KOPT-K1 (cell line): ENCODE results near the gene CBLN2.

ENCODE experiments used
- H3K27ac ChIP-seq: fragments of 200-600 bp; sonication (generic); 2 replicates; pipeline ENCODE4 v1.5.1; 2016; ENCODE audit warnings: antibody characterized with exemption, mild to moderate bottlenecking, low read depth, low read length; ENCODE audit not compliant: poor library complexity, severe bottlenecking
- H3K36me3 ChIP-seq: fragments of 200-600 bp; sonication (generic); 2 replicates; pipeline ENCODE4 v1.5.1; 2017; ENCODE audit warnings: antibody characterized with exemption, mild to moderate bottlenecking, low read length, moderate library complexity; ENCODE audit not compliant: insufficient read depth
- H3K9me3 ChIP-seq: fragments of 200-600 bp; sonication (generic); 2 replicates; pipeline ENCODE4 v1.5.1; 2017; ENCODE audit warnings: antibody characterized with exemption, low read length, mild to moderate bottlenecking; ENCODE audit not compliant: insufficient read depth, poor library complexity, severe bottlenecking

Gene CBLN2

DNA sequence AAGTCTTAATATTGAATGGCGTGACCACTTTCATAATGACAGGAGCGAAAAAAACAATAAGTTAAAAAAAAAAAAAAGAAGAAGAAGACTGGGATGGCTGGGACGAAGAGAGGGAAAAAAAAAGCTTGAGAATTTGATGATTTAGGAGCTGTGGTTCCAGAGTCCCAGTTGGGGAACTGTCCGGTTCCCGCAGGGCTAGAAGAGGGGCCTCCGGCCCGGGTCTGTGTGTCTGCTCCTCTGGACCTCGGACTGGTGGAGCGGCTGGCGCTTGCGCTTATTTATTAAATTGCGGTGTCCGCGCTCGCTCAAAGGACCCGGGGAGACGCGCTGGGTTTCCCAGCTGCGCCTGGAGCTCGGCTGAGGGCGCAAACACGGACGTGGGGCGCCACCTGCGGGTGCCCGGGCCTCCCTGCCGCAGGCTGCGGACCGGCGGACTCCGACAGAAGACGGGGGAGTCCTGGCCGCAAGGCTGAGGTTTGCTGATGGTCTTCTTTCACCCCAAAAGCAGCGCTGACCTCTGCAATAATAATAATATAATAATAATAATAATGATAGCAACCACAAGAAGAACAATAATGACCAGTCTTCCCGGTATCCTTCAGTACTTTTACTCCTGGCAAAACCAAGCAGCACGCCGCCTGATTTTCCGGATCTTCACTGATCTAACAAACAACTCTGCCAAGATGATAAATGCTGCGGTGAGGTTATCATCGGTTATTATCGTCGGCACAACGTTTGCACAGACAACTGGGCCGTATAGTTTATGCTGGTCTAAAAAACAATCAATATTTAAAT is at the start of gene CBLN2:
Gene CBLN2, minus strand, starts transcription at position 251 of the 795 bp plus-strand sequence. CDS start 2,182 bp downstream, outside the sequence.
- Histone ChIP-seq H3K9me3 (no peaks in the 10 kb centered on the region), H3K36me3 (no peaks in the 10 kb centered on the region), H3K27ac (no peak within 1 kb of the TSS)

DNA sequence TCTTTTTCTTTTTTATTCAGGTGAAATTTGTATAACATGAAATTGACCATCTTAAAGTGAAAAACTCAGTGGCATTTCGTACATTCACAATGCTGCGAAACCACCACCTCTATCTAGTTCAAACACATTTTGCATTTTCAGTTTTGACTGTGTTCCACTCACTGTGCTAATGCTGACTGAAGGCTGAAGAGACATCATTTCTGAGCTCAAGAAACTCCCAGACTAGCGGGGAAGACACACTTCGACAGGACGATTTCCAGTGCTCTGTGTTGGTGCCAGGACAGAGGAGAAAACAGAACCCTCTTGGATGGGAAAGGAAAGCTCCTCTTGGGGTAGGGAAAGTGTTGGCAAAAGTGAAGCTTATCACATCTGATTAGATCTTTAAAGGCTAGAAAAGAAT is 44.2 kb upstream of the CBLN2 start:
- Histone ChIP-seq H3K27ac (no peak overlapping the region), H3K36me3 (no peaks in the 10 kb centered on the region), H3K9me3 (peaks cover 6% of the 10 kb centered on the region)

DNA sequence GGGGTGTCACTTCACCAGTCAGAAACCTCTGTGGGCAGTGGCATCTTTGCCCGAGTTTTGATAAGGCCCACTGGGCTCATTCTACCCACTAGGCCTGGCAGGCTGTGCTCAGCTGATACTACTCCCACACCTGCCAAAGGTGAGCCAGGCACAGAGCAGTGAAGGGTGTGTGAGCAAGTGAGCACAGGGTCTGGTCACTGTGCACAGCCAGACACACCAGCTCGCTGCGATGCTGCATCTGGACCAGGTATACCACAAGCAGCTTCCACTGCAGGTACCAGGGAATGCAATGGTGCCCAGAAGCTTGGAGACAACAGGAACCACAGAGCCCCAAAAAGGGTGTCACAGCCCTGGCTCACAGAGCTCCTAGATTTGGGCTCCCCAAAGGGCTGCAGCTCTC is 40.6 kb upstream of the CBLN2 start:
- Histone ChIP-seq H3K9me3 (peaks cover 6% of the 10 kb centered on the region), H3K27ac (no peak overlapping the region), H3K36me3 (no peaks in the 10 kb centered on the region)

DNA sequence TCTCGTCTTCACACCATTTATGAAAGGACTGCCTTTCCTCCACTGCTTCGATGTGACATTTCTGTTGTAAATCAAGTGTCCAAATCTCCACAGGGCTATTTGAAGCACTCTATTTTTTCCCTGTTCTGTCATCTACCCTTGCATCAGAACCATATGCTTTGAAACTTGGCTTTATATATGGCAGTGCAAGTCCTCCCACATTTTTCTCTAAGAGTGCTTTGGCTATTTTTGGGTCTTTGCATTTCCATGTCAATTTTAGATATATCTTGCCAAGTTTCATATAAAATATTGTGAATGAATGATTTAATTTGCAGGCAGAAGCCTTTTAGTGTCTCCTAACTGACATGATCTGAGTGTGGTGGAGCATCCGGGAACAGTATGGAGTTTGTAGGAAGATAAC is 37.8 kb upstream of the CBLN2 start:
- H3K9me3 ChIP-seq: peaks cover 6% of the 10 kb centered on the region
- H3K27ac ChIP-seq: no peak overlapping the region
- H3K36me3 ChIP-seq: no peaks in the 10 kb centered on the region

GRCh38 chr18:72572896-72573295 is 28.8 kb upstream of the CBLN2 start:
- Histone ChIP-seq H3K9me3 (no peaks in the 10 kb centered on the region), H3K27ac (no peak overlapping the region), H3K36me3 (no peaks in the 10 kb centered on the region)

DNA sequence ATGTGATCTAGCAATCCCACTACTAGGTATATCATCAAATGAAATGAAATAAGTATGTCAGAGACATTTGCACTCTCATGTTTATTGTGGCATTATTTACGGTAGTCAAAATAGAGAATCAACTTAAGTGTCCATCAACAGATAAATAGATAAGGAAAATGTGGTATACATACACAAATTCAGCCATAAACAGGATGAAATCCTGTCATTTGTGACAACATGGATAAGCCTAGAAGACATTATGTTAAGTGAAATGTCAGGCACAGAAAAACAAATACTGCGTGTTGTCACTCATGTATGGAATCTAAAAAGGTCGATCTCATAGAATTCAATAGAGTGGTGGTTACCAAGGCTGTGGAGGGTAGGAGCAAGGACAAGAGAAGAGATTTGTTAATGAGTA is 22.1 kb upstream of the CBLN2 start:
- Histone ChIP-seq H3K36me3 (no peaks in the 10 kb centered on the region), H3K9me3 (no peaks in the 10 kb centered on the region), H3K27ac (no peak overlapping the region)

- no peaks in the 10 kb centered on the region for H3K36me3 ChIP-seq
Observed at GRCh38 chr18:72555968-72556367, 11.8 kb upstream of the CBLN2 start.

GRCh38 chr18:72555101-72555500 is 11.0 kb upstream of the CBLN2 start:
- Histone ChIP-seq H3K36me3 (no peaks in the 10 kb centered on the region), H3K27ac (no peak overlapping the region), H3K9me3 (no peaks in the 10 kb centered on the region)

More at GRCh38 chr18:72555968-72556367, 11.8 kb upstream of the CBLN2 start:
- Histone ChIP-seq H3K9me3 (no peaks in the 10 kb centered on the region), H3K27ac (no peak overlapping the region)

- Histone ChIP-seq H3K36me3 (no peaks in the 10 kb centered on the region), H3K9me3 (no peaks in the 10 kb centered on the region), H3K27ac (no peak overlapping the region)
Observed at GRCh38 chr18:72543357-72544055, 636 bp downstream of the CBLN2 start.

GRCh38 chr18:72542984-72543356 is 1.2 kb downstream of the CBLN2 start:
- Histone ChIP-seq H3K36me3 (no peaks in the 10 kb centered on the region), H3K9me3 (no peaks in the 10 kb centered on the region), H3K27ac (no peak overlapping the region)

DNA sequence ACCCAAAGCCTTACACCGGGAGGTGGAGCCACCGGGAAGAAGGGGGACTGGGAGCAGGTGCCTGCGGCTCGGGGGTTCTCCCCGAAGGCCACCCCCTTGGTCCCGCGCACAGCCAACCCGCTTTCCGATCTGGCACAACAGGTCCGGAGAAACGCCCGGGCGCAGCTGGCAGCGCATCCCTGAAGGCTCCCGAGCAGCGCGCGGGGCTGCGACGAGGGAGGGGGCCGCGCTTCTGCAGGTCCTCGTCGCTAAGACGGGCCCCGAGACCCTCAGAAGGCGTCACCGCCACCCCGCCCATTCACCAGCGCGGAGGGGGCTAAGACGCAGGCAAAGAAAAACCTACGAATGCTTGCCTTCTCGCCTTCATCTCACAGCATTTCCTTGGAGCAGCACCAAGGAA is 1.8 kb downstream of the CBLN2 start:
- Histone ChIP-seq H3K36me3 (no peaks in the 10 kb centered on the region), H3K9me3 (no peaks in the 10 kb centered on the region), H3K27ac (no peak overlapping the region)

GRCh38 chr18:72541871-72542332 is 2.2 kb downstream of the CBLN2 start:
- no peak overlapping the region for H3K27ac ChIP-seq
- no peaks in the 10 kb centered on the region for H3K36me3 ChIP-seq
- no peaks in the 10 kb centered on the region for H3K9me3 ChIP-seq

DNA sequence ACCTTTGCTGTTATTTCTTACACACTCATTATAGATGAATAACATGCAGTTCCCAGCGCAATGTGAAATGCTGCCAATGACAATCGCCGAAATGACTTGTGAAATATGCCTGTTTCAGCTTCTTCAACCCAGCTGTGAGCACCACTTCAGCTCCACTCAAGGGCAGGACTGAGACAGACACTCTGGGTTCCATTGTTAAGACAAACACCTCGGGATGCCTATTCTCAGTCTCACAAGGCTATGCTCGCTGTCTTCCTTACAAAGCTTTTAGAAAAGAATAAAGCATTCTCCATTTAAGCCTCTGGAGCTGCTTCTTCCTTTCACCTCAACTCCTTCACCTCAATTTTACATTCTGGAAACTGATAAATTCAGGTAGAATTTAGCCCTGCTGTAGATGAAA is 4.2 kb downstream of the CBLN2 start:
- Histone ChIP-seq H3K27ac (no peak overlapping the region), H3K9me3 (no peaks in the 10 kb centered on the region), H3K36me3 (no peaks in the 10 kb centered on the region)

- Histone ChIP-seq H3K27ac (no peak overlapping the region), H3K36me3 (no peaks in the 10 kb centered on the region), H3K9me3 (no peaks in the 10 kb centered on the region)
Observed at GRCh38 chr18:72530622-72531021, 13.5 kb downstream of the CBLN2 start.

- no peaks in the 10 kb centered on the region for H3K9me3 ChIP-seq
- H3K27ac ChIP-seq: no peak overlapping the region
- no peaks in the 10 kb centered on the region for H3K36me3 ChIP-seq
Observed at GRCh38 chr18:72504866-72505265, 39.3 kb downstream of the CBLN2 start.
